AG10803 (cell line): ENCODE data around the gene KIAA0513.

Source experiments
- DNase-seq: peaks from one replicate; pipeline ENCODE4 v3.0.0; 2010; ENCODE audit warnings: low read depth
- H3K4me3 ChIP-seq: 2 replicates; pipeline ENCODE4 v1.5.1; 2011; ENCODE audit warnings: mild to moderate bottlenecking, low read length, control low read depth
- CTCF ChIP-seq: conservative IDR thresholded peaks from 2 replicates; pipeline ENCODE4 v1.5.1; 2011; ENCODE audit warnings: mild to moderate bottlenecking, low read length, control low read depth, inconsistent platforms

KIAA0513 gene

GRCh38 chr16:85104821-85105391, 77.3 kb downstream of the KIAA0513 start:
- H3K4me3 ChIP-seq, result no peak overlapping the region
- no peak for DNase-seq
- no peak for TF ChIP-seq CTCF

GRCh38 chr16:85105475-85105874, 77.9 kb downstream of the KIAA0513 start:
- no peak overlapping the region for H3K4me3 ChIP-seq
- DNase-seq, result no peak
- no peak for TF ChIP-seq CTCF

- no peak for TF ChIP-seq CTCF
- DNase-seq, result no peak
- no peak overlapping the region for H3K4me3 ChIP-seq
Observed at GRCh38 chr16:85107083-85107482, 79.5 kb downstream of the KIAA0513 start.

DNA sequence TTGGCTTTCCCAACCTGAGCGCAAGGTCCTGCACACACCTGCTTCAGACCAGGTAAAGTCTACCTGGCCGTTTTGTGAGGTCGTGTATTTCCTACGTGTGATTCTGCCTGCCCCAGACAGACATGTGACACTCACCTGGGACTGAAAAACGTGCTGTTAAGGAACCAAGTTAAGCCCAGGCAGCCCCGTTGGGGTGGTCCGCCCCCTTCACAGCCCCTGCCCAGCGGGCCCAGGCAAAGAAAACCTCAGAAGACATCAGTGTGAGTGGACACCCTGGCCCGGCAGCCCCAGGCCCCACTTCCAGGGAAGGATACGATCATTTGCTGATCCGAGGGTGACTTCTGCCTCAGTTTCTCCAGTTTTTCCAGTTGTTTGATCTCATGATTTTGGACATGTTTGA, 79.9 kb downstream of the KIAA0513 start:
- TF ChIP-seq CTCF, result no peak
- H3K4me3 ChIP-seq, result no peak overlapping the region
- no peak for DNase-seq

DNA sequence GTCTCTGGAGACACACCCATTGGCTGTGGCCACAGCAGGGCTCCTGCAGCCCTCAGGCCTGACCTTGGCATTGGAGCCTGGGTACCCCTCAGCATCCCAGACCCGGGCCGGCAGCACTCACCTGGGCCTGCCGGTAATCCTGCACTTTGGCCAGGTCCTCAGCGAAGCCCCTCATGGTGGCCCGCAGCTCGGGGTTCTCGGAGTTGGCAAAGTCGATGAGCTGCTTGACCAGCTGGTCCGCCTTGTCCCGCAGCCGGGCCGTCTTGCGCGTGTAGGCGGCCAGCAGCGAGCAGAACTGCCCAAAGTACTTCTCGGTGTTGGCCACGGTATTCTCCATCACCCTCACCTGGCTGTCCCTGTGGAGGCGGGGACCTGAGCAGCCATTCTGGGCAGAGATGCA, 82.5 kb downstream of the KIAA0513 start:
- no peak for TF ChIP-seq CTCF
- DNase-seq, result no peak

GRCh38 chr16:85111184-85111583, 83.6 kb downstream of the KIAA0513 start:
- no peak overlapping the region for H3K4me3 ChIP-seq
- no peak for DNase-seq
- no peak for TF ChIP-seq CTCF

More for the DNA sequence above, 82.5 kb downstream of the KIAA0513 start:
- H3K4me3 ChIP-seq, result no peak overlapping the region

GRCh38 chr16:85112364-85112763, 84.8 kb downstream of the KIAA0513 start, which contains the start of gene CIBAR2:
TSS of gene CIBAR2 (minus strand) at chr16:85112472. CDS start at chr16:85112352, 120 bp downstream.
- H3K4me3 ChIP-seq, result no peak within 1 kb of the TSS
- no peak for DNase-seq
- TF ChIP-seq CTCF, result no peak
